ENCODE measurements around the gene TIMM17A.
A peak's percentile ranks its signal among the peaks of the same experiment; 100 is the strongest.
"Not testable (repeated sequence)": the region's sequence is repeated elsewhere in the genome, so short reads cannot be mapped to it uniquely, and the experiment has no call there.

TIMM17A gene

GRCh38 chr1:201955009-201955728 is at the start of gene TIMM17A:
Gene TIMM17A (plus strand): TSS chr1:201955503. CDS start chr1:201955527, 24 bp downstream.
- peak; percentile 98 for DNase-seq

DNA sequence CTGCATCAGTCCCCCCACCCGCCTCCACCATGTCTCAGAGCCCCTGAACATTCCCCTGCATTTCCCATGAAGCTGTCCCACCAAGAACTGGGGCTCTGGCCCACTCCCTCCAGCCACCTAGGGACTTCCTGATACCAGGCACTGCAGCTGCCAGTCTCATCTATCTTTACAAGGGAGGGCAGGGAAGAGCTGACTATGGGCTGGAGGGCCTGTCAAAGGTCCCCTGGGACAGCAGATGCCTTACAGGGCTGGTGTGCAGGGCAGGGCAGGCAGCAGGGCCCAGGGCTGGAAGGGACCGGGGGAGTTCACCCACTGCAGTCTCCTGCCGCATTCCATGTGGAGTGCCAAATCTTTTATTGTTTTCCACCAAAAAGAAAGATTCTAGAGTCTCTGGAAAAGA is 49.0 kb upstream of the TIMM17A start:
- DNase-seq, result no peak

- DNase-seq, result no peak
Measured at GRCh38 chr1:201907621-201908020, 47.7 kb upstream of the TIMM17A start.

DNA sequence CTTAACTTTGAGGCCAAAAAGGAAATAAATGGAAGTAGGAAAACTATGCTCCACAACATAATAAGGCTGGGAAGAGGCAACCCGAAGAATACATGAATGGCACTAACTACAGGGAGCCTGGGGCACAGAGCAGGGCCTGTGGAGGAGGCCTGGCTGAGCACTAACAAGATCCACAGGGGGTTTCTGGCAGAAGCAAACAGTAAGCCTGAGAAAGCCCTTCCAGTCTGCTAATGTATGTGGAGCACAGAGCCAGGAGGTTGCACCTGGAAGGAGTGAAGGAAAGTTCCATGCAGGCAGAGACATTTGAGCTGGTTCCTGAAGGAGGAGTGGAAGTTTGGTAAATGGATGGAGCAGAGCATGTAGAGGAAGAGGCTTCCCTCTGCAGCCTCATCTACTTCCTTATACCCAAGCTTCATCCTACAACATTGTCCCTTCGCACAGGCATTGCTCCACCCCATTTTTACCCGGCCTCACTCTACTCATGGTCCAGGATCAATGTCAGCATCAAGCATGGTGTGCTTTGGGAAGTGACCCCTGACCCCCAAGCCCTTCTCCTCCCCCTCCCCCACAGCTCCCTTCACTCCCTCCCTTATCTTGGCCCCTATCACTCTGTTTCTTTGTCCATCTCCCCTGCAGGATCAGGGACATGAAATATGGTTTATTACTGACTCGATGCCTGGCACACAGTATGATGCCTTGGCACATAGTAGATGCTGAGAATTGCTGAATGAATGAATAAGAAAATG is 43.3 kb upstream of the TIMM17A start:
- DNase-seq, result peak; percentile 12

DNA sequence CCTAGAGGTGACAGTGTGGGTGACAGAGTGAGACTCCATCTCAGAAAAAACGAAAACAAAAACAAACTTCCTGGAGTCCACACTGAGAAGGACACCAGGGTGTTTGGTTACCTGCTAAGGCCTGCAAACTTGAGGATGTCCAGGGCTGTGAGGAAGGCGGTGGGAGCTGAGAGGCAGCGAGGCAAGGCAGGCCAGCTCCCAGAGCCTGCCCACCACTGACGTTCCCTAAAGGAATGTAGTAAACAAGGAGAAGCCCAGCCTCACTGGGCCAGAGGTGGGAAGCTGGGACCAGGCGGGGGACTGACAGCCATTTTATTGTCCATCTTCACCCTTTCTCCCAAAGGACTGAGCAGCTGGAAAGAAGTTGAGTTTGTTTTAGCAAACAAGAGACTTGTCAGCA is 42.5 kb upstream of the TIMM17A start:
- no peak for DNase-seq

GRCh38 chr1:201914456-201915235 is 40.7 kb upstream of the TIMM17A start:
- no peak for DNase-seq

GRCh38 chr1:201916649-201917249 is 38.6 kb upstream of the TIMM17A start:
- no peak for DNase-seq

- no peak for DNase-seq
Measured at GRCh38 chr1:201917362-201918033, 37.8 kb upstream of the TIMM17A start.

DNA sequence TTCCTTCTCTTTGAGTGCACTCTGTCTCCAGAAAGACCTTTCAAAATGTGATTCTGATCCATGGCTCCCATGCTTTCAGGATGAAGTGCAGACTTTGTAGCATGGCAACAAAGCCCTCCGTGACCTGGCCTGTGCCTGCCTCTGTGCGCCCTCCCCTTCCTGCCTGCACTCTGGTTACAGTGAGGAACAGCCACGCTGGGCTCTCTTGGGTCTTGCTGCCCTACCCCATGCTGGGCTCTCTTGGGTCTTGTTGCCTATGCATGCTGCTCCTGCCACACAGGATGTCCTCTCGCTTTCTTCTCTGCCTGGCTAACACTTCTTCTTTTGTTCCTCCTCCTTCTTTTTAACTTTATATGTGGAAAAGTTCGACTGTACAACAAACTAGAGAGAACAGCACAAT is 37.0 kb upstream of the TIMM17A start:
- no peak for DNase-seq

DNA sequence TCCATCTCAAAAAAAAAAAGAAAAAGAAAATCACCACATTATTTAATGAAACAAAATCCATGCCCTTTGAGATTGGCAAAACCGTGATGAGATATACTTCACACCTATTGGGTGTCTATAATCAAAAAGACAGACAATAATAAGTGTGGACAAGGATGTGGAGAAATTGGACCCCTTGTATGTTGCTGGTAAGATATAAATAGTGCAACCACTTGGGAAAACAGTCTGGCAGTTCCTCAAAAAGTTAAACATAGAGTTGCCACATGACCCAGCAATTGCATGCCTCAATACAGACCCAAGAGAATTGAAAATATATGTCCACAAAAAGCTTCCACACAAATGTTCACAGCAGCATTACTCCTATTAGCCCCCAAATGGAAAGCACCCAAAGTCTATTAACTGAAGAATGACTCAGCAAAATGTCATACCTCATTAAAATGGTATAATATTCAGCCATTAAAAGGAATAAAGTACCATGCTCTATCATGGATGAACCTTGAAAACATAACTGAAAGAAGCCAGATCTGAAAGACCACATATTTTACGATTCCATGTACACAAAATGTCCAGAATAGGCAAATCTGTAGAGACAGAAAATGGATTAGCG is 33.2 kb upstream of the TIMM17A start:
- no peak for DNase-seq

- no peak for DNase-seq
Measured at GRCh38 chr1:201925301-201925567, 30.1 kb upstream of the TIMM17A start.

DNA sequence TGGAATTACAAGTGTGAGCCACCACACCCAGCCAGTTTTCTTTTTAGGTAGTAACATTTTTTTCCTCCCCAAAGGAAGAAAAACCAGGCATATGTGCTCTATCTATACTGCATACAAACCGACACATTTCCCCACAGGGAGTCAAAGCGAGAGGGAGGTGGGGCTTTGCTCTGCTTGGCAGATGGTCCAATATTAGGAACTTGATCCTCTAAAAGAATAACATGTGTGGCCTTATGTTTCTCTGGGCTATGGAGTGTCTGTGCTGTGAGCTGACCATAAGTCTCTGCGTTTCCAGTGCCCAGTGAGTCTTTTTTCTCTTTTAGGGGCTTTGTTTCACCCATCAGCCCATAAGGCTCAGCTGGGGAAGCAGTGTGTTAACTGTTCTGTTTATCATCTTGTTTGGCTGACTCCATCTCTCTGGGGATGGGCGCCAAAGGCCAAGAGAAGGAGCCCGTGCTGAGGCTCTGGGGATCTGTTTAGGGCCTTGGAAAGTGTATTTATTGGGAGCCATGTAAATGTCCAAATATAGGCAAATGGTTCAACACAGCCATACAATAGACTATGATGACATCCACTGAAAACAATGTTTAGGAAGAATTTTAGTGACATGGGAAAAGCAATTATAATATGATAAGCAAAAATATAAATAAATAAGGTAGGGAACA is 29.2 kb upstream of the TIMM17A start:
- no peak for DNase-seq

DNA sequence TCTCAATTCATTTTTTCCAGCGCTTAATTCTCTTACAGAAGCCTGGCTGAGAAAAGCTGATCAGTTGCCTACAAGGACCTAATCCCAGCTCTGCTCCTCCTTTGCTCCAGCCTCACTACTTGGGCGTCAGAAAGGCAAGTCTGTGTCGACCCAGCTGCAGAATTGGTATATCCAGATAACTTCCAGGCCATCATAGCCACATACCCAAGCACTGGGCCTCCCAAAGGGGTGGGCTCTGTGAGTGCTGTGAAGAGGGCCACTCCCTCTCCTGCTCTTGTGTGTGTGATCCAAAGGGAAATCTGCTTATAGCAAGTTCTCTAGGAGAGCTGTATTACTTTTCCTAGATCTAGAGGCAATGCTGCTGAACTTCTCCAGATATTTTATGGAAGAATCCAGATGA is 27.0 kb upstream of the TIMM17A start:
- no peak for DNase-seq

DNA sequence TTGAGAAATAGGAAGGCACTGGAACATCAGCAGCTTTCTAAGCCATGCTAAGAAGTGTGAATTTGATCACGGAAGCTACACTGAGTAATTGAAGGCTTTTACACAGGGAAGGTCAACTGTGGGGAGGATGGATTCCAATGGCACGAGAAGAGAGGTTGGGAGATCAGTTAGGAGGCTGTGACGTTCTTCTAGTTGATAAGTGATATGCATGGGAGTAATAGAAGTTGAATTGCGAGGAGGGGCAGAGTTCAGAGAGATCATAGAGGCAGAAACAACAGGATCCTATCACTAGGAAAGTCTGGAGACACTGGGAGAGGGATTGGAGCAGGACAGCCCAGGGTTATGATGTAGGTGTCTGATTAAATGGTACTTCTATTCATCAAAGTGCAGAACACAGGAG is 25.2 kb upstream of the TIMM17A start:
- DNase-seq, result no peak

- DNase-seq, result no peak
Measured at GRCh38 chr1:201930803-201931202, 24.5 kb upstream of the TIMM17A start.

DNA sequence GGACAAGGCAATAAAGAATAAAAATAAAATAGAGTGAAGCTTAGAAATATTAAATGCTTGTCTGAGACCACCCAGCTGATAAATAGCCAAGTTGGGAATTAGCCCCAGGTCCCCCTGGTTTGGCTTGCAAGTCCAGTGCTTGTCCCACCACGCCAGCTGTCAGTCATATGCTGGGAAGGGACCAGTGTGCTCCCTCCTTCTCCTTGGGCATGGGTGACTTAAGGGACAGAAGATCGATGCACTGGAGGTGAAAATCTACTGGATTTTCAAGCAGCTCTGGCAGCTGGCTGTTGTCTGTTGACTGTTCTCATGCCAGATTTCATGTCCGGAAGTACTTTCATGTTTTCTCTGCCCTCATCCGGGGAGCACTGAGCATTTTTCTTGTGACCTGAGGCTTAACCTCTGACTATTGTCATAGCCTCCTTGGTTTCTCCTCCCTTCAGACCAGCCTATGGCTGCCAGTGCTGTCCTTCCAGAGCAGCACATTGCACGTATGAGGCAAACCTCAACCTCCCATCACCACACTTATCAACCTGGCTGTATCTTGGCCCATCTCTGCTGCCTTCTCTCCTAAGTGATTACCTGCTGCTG is 21.4 kb upstream of the TIMM17A start:
- no peak for DNase-seq

- DNase-seq, result no peak
Measured at GRCh38 chr1:201937624-201938213, 17.6 kb upstream of the TIMM17A start.

DNA sequence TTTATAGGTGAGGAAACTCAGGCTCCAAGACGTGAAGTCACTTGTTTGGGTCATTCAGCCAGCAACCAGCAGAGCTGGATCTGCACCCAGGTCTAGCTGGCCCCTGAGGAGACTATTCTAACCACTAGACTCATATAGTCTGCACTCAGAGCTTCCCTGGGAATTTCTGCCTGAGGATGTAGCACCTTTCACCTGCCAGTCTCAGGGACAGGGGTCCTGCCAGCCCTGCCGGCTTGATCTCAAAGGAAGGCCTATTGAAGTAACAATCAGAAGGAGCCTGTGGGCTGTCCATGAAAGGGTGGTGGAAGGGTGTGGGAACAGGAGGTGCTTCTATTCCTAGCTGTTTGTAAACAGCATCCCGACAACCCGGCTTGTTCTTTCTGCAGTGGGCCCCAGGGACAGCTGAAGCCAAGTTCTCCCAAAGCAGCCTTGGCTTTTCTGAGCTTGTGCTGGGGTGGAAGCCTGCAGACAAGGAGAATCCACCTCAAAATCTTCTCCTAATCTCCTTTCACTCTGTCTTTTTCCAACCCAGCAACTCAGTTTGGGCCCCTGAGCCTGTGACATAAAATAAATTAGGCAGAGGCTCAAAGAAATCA is 16.8 kb upstream of the TIMM17A start:
- DNase-seq, result no peak

DNA sequence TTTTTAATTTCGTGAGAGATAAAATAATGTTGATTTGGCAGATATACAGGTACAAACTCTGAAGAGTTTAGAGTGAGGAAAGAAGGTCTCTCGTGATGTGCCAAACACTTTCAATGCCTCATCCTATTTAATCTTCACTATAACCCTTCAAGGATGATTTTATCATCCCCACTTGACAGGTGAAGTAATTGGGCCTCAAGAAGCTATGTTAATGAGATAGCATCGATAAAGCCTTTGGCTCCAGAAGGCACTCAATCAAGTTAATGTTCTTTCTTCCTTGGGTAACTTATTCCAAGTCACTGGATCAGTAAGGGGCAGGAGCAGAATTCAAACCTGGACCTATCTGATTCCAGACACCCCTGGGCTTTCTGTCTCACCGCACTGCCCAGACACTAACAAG is 16.2 kb upstream of the TIMM17A start:
- DNase-seq, result no peak

GRCh38 chr1:201939574-201939973 is 15.7 kb upstream of the TIMM17A start:
- no peak for DNase-seq

GRCh38 chr1:201940316-201940715 is 15.0 kb upstream of the TIMM17A start:
- DNase-seq, result not testable (repeated sequence)
